ENCODE measurements around the gene ACTR5.
A peak's percentile ranks its signal among the peaks of the same experiment; 100 is the strongest.

The ACTR5 gene

DNA sequence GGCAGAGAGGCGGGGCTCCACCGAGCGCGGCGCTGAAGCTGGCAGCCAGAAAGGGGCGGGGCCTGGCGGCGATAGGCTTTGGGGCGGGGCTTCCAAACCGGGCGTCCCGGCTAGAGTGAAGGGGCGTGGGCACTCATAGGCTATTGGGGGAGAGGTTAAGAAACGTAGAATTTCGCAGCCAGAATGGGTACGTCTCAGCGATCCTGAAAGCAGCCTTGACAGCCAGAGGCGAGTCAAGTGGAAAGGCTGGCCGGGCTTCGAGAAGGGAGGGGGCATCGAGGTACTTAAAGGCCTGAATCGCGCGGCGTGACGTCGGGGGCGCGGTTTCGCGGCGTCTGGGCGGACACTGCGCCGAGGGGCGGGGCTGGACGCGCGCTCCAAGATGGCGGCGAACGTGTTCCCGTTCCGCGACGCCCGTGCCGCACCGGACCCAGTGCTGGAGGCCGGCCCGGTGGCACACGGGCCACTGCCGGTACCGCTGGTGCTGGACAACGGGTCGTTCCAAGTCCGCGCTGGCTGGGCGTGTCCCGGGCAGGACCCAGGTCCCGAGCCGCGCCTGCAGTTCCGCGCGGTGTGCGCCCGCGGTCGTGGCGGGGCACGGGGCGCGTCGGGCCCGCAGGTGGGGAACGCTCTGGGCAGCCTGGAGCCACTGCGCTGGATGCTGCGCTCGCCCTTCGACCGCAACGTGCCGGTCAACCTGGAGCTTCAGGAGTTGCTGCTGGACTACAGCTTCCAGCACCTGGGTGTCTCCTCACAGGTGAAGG is at the start of gene ACTR5:
TSS of gene ACTR5 (plus strand) at position 364 of the 764 bp plus-strand sequence. CDS start at position 383, 19 bp downstream.
- peak; percentile 73 for DNase-seq (ENCODE audit: low read depth)

DNA sequence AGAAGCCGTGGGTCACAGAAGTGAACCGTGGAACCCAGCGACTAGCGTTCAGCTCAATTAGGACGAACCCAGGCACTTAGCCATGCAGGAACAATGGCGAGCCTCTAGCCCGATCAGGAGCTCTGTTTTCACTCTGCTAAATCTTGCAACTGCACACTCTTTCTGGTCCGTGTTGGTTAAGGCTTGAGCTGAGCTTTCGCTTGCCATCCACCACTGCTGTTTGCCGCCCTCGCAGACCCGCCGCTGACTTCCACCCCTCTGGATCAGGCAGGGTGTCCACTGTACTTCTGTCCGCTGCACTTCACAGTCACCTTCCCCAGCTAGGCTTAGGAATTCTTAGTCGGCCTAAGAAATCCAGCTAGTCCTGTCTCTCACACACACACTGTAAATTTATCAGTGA is 49.7 kb upstream of the ACTR5 start:
- DNase-seq (ENCODE audit: low read depth) = no peak

DNA sequence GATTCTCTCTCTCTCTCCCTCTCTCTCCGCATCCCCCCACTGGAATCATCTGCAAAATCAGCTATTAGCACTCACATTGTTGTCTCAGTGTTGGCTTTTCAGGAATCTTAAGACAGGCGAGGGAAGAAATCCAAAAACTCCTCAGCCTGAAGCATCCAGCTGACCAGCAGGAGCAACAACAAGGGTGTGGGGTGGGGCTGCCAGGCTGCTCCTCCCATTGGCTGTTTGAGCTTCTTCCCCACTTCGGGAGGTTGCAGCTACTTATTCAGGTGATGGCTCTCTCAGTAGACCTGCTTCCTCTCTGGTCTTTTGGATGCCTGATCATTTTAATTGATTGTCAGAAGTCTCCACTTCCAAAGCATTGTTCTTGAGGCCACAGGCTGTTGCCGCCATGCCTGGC is 48.1 kb upstream of the ACTR5 start:
- DNase-seq (ENCODE audit: low read depth) = no peak

DNA sequence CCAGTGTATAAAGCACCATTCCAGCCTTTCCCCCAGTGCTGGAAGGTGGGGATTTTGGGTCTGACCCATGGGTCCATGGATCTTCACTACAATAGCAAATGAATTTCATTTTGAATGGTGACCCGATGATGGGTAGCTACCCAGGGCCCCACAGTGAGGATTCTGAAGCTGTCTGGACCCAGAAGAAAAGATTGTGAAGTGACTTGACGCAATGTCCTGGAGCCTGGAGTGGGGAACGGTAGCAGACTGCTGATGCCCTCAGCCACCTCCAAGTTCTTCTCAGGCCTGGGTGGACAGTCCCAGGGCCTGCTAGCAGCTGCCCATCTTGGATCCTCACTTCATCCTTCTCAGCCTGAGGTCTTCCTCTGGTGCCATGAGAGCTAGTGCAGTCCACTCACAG is 47.3 kb upstream of the ACTR5 start:
- no peak for DNase-seq (ENCODE audit: low read depth)

DNA sequence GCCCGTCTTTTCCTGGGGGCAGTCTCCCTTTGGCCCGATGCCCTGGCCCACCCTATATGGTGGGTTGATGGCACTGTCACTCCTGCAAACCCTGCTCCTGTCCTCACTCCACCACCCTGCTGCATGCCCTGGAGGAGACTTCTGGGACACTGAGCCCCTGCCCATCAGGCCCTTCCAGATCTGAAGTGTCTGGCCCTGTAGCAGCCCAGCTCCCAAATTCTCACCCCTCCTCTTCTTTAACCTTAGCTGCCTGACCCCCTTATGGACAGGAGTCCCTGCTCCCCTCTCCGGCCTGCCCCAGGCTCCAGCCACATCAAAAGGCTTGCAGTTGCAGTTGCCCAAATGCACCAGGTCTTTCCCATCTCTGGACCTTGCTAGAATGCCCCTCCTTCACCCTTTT is 44.7 kb upstream of the ACTR5 start:
- no peak for DNase-seq (ENCODE audit: low read depth)

DNA sequence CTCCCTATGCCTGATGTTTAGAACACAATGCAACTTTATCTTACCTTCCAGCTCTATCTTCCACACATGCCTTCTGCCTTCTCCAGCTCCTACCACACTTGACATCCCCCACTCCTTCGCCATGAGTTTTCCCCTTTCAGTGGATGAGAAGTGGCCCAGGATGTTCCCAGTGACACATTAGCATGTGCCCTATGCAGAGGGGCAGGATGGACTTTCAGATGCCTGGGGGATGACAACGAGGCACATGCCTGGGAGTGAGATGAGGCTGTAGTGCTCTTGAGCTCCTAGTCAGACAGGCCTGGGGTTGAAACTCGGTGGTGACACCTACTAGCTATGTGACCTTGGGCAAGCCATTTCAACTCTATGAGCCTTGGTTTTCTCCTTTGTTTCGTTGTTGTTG is 44.1 kb upstream of the ACTR5 start:
- no peak for DNase-seq (ENCODE audit: low read depth)

DNA sequence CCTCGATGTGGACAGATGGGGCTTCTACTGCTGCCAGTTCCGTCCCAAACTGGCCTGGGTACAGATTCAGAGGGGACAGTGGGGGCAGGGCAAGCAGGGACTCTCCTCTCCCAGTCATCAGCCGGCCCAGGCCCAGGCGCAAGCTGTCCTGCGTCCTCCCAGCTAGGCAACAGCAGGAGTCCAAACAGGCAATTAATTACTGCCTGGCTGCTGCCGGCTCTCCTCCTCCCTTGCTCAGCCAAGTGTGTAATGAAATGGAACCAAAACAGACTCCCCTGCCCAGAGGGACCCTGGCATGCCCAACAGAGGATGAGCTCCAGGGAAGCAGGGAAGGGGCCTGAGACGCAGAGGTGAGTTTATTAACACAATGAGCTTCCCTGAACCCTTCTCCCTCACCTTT is 41.8 kb upstream of the ACTR5 start:
- no peak for DNase-seq (ENCODE audit: low read depth)

DNA sequence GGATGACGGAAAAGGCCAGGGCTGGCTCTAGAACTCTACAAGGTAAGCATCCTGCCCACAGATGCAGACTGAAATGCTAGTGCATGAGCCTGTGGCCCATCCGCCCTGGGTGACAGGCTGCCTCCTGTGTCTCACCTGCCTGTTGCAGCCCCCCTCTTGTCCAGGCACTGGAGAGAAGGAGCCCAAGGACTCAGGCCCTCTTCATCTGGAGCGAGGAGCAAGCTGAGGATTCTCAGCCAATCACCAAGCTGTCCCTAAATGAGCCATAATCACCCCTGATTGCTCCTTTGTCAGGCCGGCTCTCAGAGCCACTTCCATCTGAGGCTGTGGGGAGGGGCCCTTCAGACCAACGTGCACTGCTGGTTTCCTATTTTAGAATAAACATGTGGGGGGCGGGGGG is 34.0 kb upstream of the ACTR5 start:
- no peak for DNase-seq (ENCODE audit: low read depth)

DNA sequence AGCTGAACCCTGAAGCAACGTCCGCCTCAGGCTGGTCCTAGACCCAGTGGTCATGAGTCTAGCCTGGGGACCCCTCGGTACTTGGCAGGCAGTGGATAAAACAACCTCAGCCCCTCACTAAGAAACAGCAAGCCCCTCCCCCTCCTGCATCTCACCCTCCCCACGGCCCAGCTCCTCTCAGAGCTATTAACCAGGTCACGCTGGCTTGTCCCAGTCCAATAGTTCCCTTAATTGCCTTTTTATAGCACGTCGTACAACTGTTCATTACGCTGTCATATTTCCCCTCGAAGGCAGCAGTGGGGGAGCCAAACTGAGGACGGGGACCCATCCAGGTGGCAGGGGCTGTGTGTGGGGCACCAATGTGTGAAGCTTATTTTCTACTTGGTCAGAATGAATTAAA is 32.6 kb upstream of the ACTR5 start:
- DNase-seq (ENCODE audit: low read depth) = no peak

DNA sequence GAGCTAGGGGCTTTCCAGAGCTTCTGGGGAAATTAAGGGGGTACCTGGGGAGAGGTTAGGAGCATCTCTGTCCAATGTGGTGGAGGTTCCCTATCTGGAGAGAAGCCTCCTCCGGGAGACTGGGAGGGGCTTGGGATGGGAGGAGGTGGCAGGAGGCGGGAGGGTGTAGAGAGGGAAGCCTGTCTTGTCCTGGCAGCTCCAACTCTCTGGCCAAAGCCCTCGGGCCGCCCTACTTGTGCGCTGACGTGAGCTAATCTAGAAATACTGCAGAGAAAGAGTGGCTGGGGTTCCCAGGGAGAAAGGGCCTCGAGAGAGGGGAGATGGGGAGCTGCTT is 25.6 kb upstream of the ACTR5 start:
- DNase-seq (ENCODE audit: low read depth) = no peak

DNA sequence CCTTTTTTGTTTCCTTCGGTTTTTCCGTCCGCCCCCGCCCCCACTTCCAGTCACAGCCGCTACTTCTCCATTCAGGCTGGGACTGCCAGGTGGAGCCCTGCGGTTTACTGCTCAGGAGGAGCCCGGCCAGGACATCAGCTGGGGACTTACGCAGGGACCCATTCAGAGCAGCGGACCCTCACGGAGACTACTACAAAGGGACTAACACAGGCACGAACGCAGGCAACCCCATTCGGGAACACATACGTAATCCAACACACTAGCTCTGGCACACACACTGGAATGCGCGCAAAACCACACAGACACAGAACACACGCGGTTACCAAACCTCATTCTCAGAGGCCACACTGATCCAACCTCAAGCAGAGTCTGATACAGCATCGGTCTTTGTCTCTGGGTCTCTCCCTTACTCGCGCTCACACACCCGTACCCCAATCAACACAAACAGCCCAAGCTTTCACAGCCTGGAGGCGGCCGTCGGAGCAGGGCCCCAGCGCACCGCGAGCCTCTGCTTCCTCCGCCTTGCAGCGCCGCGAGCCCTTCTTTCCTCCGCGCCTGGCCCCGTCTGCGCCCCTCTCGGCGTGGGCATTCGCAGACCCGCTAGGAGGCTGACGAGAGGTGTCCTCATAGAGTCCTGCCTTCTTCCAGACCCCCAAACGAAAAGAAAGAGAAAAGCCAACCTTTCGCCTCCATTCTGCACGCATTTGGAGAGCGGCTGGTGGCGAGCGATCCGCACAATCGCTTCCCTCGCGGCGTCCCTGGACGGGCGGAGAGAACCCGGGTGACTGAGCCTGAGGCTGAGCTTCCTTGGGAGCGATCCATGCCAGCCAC is 25.0 kb upstream of the ACTR5 start:
- DNase-seq (ENCODE audit: low read depth) = peak; percentile 58

DNA sequence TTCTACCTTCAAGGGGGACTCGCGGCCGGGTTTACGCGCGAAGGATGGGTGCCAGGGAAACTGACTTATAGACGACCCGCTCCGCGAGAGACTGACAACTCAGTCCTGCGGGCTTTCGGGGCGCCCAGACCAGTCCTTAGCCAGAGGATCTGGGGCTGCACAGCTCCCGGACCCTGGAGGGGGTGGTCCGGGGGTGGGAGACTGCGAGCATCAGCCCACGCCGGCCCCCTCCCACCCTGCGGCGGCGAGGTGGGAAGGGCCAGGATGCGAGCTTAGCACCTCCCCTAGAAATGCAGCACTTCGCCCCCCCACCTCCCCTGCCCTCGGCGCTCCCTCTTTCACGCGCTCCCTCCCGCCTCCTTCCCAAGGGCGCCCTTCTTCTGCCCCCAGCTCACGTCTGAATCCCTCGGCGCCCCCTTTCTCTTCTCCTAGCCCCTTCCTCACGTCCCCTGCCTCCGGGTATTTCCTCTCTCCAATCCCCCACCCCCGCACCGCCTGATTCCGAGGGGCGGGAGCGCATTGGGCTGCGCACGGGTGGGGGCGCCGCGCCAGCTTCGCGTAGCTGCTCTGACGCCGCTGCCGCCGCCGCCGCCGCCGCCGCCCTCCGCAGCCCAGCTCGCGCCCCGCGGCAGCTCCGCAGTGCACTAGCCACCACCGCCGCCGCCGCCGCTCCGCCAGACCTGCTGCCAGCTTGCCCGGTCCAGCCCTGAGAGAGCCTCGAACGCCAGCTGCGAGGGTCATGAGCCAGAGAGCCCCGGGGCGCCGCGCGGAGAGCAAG is 24.2 kb upstream of the ACTR5 start, which contains the start of gene SLC32A1:
TSS of gene SLC32A1 (plus strand) at position 639 of the 778 bp plus-strand sequence. CDS start 239 bp downstream, outside the sequence.
- no peak for DNase-seq (ENCODE audit: low read depth)

DNA sequence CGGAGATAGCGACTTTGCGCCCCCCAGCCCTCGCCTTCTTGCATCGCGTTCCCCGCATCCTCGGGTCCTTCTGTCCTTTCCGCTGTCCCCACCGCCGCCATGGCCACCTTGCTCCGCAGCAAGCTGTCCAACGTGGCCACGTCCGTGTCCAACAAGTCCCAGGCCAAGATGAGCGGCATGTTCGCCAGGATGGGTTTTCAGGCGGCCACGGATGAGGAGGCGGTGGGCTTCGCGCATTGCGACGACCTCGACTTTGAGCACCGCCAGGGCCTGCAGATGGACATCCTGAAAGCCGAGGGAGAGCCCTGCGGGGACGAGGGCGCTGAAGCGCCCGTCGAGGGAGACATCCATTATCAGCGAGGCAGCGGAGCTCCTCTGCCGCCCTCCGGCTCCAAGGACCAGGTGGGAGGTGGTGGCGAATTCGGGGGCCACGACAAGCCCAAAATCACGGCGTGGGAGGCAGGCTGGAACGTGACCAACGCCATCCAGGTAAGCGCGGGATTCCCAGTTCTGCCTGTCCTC is 23.6 kb upstream of the ACTR5 start:
- no peak for DNase-seq (ENCODE audit: low read depth)

DNA sequence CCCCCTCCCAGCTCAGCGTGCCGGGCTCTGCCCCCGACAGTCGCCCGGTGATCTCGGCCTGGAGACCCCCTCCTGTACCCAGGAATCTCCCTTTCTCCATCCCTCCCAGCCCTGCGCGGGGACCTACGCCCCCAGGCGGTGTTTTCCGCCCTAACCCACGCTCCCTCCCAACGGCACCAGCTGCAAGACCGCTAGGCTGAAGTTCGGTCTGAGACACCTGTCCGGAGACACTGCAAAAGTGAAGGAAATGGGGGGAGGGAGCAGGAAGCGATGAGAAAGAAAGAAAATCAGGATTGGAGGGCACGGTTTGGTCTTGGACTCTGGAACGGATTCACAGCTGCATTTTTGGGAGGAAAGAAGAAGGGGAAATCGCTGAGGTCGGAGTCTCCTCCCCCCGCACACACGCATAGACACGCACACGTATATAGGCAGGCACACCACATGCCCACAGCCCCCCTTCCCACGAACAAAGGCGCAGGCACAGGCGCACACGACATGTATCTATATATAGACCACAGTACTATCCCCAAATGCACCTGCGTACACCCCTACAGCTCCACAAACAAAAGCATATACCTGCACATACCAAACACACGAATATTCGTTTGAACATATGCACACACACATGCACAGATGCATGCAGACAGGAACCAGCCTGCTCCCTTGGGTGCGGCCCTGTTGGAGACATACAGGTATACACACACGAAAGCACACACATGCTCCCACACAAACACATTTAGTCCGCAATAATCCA is 22.9 kb upstream of the ACTR5 start:
- no peak for DNase-seq (ENCODE audit: low read depth)

DNA sequence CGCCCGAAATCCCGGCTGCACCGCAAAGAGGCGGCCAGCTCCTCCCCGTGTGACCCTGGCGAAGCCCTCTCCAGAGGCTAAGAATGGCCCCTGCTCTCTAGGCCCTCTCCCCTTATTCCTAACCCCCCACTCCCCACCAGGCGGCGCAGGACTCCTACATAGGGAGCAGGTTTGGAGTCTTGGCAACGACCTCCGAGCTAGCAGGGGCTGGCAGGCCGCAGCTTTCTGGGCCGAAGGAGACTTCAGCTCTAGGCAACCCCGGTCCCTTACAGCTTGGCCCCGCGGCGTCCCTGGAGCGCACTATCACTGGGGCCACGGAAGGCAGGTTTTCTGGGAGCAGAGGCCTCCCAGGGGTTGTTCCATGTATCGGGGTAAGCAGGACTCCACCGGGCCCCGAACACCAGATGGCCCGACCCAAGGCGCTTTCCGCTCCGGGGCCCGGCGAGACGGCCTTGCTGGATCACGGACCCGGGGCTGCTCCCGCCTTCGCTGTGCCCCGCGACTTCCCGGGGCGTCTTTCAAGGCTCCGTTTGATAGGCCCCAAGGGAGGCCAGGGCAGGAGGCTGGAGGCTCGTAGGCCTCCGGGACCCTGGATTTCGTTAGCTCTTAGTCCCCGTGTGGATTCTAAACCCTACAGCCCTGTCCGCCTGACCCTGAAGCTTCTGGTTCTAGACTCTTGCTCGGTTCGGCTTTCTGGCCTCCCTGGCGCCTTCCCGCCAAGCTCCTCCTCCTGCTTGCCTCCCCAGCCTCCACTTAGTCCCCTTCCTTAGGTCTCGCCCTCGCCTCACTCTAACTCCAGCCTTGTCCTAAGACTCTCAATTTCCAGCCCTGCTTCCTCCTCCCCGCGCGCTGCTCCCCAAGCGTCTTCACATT is 22.1 kb upstream of the ACTR5 start:
- DNase-seq (ENCODE audit: low read depth) = no peak

DNA sequence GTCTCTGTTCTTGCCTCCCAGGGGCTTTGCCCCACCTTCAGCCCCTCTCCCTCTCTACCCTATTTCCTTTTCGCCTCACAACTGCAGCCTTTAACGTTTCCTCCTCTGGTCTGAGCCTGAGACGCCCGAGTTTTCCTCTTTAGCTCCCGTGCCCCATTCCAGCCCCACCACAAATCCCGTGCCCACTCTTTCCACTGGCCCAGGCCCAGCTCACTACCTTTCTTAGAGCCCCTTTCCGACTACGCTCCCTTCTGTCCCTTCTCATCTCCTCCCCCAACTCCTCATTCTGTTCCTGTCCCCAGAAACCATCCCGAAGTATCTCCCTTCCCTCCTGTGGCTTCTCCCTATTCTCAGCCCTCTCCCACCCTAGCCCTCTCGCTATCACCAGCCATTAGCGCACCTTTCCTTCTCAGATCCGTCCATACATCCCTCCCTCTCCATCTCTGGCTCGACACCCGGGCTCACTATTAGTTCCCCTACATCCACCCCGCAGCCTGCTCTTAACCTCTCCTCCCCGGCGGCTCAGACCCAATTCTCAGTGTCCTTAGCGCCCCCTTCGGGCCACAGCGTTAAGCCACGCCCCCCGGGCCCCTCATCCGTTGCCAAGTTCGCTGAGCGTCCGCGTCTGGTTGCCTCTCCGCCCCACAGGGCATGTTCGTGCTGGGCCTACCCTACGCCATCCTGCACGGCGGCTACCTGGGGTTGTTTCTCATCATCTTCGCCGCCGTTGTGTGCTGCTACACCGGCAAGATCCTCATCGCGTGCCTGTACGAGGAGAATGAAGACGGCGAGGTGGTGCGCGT is 21.3 kb upstream of the ACTR5 start:
- peak; percentile 12 for DNase-seq (ENCODE audit: low read depth)

DNA sequence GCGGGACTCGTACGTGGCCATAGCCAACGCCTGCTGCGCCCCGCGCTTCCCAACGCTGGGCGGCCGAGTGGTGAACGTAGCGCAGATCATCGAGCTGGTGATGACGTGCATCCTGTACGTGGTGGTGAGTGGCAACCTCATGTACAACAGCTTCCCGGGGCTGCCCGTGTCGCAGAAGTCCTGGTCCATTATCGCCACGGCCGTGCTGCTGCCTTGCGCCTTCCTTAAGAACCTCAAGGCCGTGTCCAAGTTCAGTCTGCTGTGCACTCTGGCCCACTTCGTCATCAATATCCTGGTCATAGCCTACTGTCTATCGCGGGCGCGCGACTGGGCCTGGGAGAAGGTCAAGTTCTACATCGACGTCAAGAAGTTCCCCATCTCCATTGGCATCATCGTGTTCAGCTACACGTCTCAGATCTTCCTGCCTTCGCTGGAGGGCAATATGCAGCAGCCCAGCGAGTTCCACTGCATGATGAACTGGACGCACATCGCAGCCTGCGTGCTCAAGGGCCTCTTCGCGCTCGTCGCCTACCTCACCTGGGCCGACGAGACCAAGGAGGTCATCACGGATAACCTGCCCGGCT is 20.6 kb upstream of the ACTR5 start:
- no peak for DNase-seq (ENCODE audit: low read depth)

DNA sequence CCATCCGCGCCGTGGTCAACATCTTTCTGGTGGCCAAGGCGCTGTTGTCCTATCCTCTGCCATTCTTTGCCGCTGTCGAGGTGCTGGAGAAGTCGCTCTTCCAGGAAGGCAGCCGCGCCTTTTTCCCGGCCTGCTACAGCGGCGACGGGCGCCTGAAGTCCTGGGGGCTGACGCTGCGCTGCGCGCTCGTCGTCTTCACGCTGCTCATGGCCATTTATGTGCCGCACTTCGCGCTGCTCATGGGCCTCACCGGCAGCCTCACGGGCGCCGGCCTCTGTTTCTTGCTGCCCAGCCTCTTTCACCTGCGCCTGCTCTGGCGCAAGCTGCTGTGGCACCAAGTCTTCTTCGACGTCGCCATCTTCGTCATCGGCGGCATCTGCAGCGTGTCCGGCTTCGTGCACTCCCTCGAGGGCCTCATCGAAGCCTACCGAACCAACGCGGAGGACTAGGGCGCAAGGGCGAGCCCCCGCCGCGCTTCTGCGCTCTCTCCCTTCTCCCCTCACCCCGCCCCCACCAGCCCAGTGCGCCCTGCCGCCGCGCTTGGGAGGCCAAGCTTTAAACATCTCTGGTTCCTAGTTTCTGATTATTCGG is 20.0 kb upstream of the ACTR5 start:
- no peak for DNase-seq (ENCODE audit: low read depth)
